ENCODE data around the gene TENM4. TPM values are rescaled to one million over a fixed set of nuclear protein-coding genes. Genes with fewer than 3 reads are reported as not detected.
A peak's percentile ranks its signal among the peaks of the same experiment; 100 is the strongest.

TENM4 gene
- polyA plus RNA-seq, 3 donors: 0.31 to 1.7 TPM; not detected in 1

DNA sequence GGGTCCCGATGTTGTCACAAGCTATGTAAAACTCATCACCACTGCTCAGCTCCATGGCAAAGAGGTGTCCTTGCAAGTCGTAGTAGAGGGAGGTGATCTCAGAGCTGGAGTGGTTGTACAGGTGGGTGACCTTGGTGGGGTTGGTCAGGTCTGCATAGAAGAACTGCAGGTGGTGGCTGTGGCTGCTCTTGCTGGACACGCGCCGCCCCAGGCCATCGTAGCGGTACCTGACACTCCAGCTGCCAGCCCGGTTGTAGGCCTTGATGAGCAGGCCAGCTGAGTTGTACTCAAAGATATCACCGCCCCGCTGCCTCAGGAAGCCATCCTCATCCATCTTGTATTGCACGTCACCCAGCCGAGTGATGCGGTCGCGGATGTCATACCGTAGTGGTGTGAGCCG, 771.6 kb downstream of the TENM4 start:
- Histone ChIP-seq H3K36me3 (replicated peaks in 1 of 2; ENCODE audit: control insufficient read depth in 1 of 2, insufficient read depth in 2 of 2, low read length in 2 of 2) (no peaks in the 10 kb centered on the region), H3K4me2 (replicated peaks; ENCODE audit: extremely low read depth, low read length, poor library complexity, severe bottlenecking) (no peak overlapping the region), H3K27ac (ENCODE audit: low read depth in 1 of 2, low read length in 2 of 2) (no peak overlapping the region), H3K9ac (ENCODE audit: insufficient read depth, low read length, poor library complexity, severe bottlenecking) (no peak overlapping the region), H3K79me2 (ENCODE audit: insufficient read depth, low read length) (no peaks in the 10 kb centered on the region), H3K9me3 (replicated peaks in 1 of 2; ENCODE audit: control insufficient read depth in 1 of 2, insufficient read depth in 1 of 2, low read length in 2 of 2) (no peaks in the 10 kb centered on the region), H2AFZ (ENCODE audit: insufficient read depth, low read depth, low read length, poor library complexity, severe bottlenecking) (no peak overlapping the region), H3K4me1 (ENCODE audit: control insufficient read depth in 1 of 2, insufficient read depth in 2 of 2, low read length in 2 of 2) (no peaks in the 10 kb centered on the region), H3K27me3 (ENCODE audit: control insufficient read depth in 2 of 2, insufficient read depth in 2 of 2, low read length in 2 of 2) (no peaks in the 10 kb centered on the region), H4K20me1 (ENCODE audit: insufficient read depth, low read length) (no peaks in the 10 kb centered on the region), H3K4me3 (replicated peaks in 1 of 3; ENCODE audit: low read depth in 2 of 3, low read length in 3 of 3) (no peak overlapping the region)
- H3K27me3 Mint-ChIP-seq (ENCODE audit: low read depth in 3 of 3): peaks cover 0 to 9% (median 3%) of the 10 kb centered on the region in 3 donors
- no peaks in the 10 kb centered on the region for H3K4me1 Mint-ChIP-seq
- TF ChIP-seq CTCF (IDR thresholded peaks at IDR 0.05): no peak
- H3K9me3 Mint-ChIP-seq: peaks cover 0 to 11% (median 5%) of the 10 kb centered on the region in 7 donors
- peak overlapping the region in 1 of 7 donors; percentile 54 for H3K27ac Mint-ChIP-seq
- H3K4me3 Mint-ChIP-seq: no peak overlapping the region
- DNase-seq: no peak
- over 99% methylated on average over 16 of the region's 17 CpGs for WGBS (ENCODE audit: insufficient coverage)
- H3K36me3 Mint-ChIP-seq: no peaks in the 10 kb centered on the region
- intact Hi-C loops (cut with micrococcal nuclease): no loop called here

GRCh38 chr11:78667461-78667860, 773.4 kb downstream of the TENM4 start:
- no peaks in the 10 kb centered on the region for H3K79me2 ChIP-seq (ENCODE audit: insufficient read depth, low read length)
- Mint-ChIP-seq H3K4me1 (no peaks in the 10 kb centered on the region), H3K36me3 (no peaks in the 10 kb centered on the region), H3K4me3 (no peak overlapping the region), H3K27ac (no peak overlapping the region), H3K9me3 (peaks cover 0 to 11% (median 6%) of the 10 kb centered on the region in 7 donors), H3K27me3 (ENCODE audit: low read depth in 3 of 3) (peaks cover 0 to 14% (median 4%) of the 10 kb centered on the region in 3 donors)
- H3K27me3 ChIP-seq (ENCODE audit: control insufficient read depth in 2 of 2, insufficient read depth in 2 of 2, low read length in 2 of 2): no peaks in the 10 kb centered on the region
- no CpG with 5 or more reads among the region's 2 CpGs for WGBS (ENCODE audit: insufficient coverage)
- H4K20me1 ChIP-seq (ENCODE audit: insufficient read depth, low read length): no peaks in the 10 kb centered on the region
- DNase-seq: no peak
- H3K9ac ChIP-seq (ENCODE audit: insufficient read depth, low read length, poor library complexity, severe bottlenecking): no peak overlapping the region
- H3K9me3 ChIP-seq (replicated peaks in 1 of 2; ENCODE audit: control insufficient read depth in 1 of 2, insufficient read depth in 1 of 2, low read length in 2 of 2): no peaks in the 10 kb centered on the region
- no peaks in the 10 kb centered on the region for H3K4me1 ChIP-seq (ENCODE audit: control insufficient read depth in 1 of 2, insufficient read depth in 2 of 2, low read length in 2 of 2)
- no peaks in the 10 kb centered on the region for H3K36me3 ChIP-seq (replicated peaks in 1 of 2; ENCODE audit: control insufficient read depth in 1 of 2, insufficient read depth in 2 of 2, low read length in 2 of 2)
- H3K4me3 ChIP-seq (replicated peaks in 1 of 3; ENCODE audit: low read depth in 2 of 3, low read length in 3 of 3): no peak overlapping the region
- no peak overlapping the region for H3K27ac ChIP-seq (ENCODE audit: low read depth in 1 of 2, low read length in 2 of 2)
- intact Hi-C loops (cut with micrococcal nuclease): no loop called here
- TF ChIP-seq CTCF (IDR thresholded peaks at IDR 0.05): no peak
- no peak overlapping the region for H2AFZ ChIP-seq (ENCODE audit: insufficient read depth, low read depth, low read length, poor library complexity, severe bottlenecking)
- H3K4me2 ChIP-seq (replicated peaks; ENCODE audit: extremely low read depth, low read length, poor library complexity, severe bottlenecking): no peak overlapping the region

Measured in CD14-positive monocyte (primary cell).